KOPT-K1 (cell line): ENCODE results near the gene CRHR2.
"Not testable (repeated sequence)": the region's sequence is repeated elsewhere in the genome, so short reads cannot be mapped to it uniquely, and the experiment has no call there.

ENCODE experiments used
- H3K27ac ChIP-seq: fragments of 200-600 bp; sonication (generic); 2 replicates; pipeline ENCODE4 v1.5.1; 2016; ENCODE audit warnings: antibody characterized with exemption, mild to moderate bottlenecking, low read depth, low read length; ENCODE audit not compliant: poor library complexity, severe bottlenecking
- H3K36me3 ChIP-seq: fragments of 200-600 bp; sonication (generic); 2 replicates; pipeline ENCODE4 v1.5.1; 2017; ENCODE audit warnings: antibody characterized with exemption, mild to moderate bottlenecking, low read length, moderate library complexity; ENCODE audit not compliant: insufficient read depth
- H3K9me3 ChIP-seq: fragments of 200-600 bp; sonication (generic); 2 replicates; pipeline ENCODE4 v1.5.1; 2017; ENCODE audit warnings: antibody characterized with exemption, low read length, mild to moderate bottlenecking; ENCODE audit not compliant: insufficient read depth, poor library complexity, severe bottlenecking

CRHR2 gene

DNA sequence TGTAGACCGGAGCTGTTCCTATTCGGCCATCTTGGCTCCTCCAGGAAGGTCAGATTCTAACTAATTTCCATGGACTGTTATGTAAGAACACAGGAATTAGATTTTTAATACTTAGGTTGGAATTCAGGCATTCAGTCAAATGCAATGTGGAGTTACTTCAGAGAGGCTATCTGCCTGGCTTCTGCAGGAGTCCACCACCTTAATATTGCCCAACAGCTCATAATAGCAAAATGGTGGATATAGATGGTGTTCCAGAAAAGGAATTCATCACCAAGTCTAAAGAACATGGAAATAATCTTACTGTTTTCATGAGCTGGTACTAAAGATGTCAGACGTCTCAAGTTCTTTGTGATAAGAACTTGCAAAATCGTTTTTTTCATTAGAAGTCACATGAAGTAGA, 39.5 kb downstream of the CRHR2 start:
- H3K27ac ChIP-seq: no peak overlapping the region
- peaks cover 45% of the 10 kb centered on the region for H3K36me3 ChIP-seq
- H3K9me3 ChIP-seq: no peaks in the 10 kb centered on the region

- not testable (repeated sequence) for H3K27ac ChIP-seq
Measured at GRCh38 chr7:30642322-30642721, 39.9 kb downstream of the CRHR2 start.

GRCh38 chr7:30635798-30636197, 46.5 kb downstream of the CRHR2 start:
- H3K27ac ChIP-seq: no peak overlapping the region
- peaks cover 56% of the 10 kb centered on the region for H3K36me3 ChIP-seq
- peaks cover 13% of the 10 kb centered on the region for H3K9me3 ChIP-seq

More at GRCh38 chr7:30642322-30642721, 39.9 kb downstream of the CRHR2 start:
- H3K9me3 ChIP-seq: not testable (repeated sequence)
- H3K36me3 ChIP-seq: peaks cover 45% of the 10 kb centered on the region

GRCh38 chr7:30634634-30635201, 47.5 kb downstream of the CRHR2 start:
- Histone ChIP-seq H3K9me3 (peaks cover 13% of the 10 kb centered on the region), H3K27ac (no peak overlapping the region), H3K36me3 (peaks cover 67% of the 10 kb centered on the region)

- peaks cover 72% of the 10 kb centered on the region for H3K36me3 ChIP-seq
- H3K27ac ChIP-seq: no peak overlapping the region
- H3K9me3 ChIP-seq: peaks cover 13% of the 10 kb centered on the region
Measured at GRCh38 chr7:30634193-30634626, 48.0 kb downstream of the CRHR2 start.

DNA sequence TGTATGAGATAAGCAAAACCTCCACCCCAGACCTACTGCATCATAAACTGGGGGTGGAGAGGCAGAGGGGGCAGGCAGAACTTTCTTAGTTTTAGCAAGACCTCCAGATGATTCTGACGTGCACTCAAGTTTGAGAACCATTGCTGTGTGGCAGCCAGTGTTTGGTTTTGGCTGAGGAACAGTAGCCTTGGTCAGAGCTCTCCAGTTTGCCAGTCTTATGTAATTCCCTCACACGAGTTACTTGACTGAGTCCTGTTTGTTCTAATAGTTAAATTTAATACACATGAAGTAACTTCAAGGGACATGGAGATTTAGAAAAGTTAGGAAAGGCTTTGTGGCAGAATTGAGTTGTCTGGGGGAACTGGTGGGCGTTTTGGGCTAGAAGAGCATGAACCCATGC, 49.0 kb downstream of the CRHR2 start:
- no peak overlapping the region for H3K27ac ChIP-seq
- peaks cover 82% of the 10 kb centered on the region for H3K36me3 ChIP-seq
- peaks cover 13% of the 10 kb centered on the region for H3K9me3 ChIP-seq

- H3K9me3 ChIP-seq: peaks cover 13% of the 10 kb centered on the region
- H3K27ac ChIP-seq: no peak overlapping the region
- H3K36me3 ChIP-seq: peaks cover 100% of the 10 kb centered on the region
Measured at GRCh38 chr7:30630986-30631385, 51.3 kb downstream of the CRHR2 start.

DNA sequence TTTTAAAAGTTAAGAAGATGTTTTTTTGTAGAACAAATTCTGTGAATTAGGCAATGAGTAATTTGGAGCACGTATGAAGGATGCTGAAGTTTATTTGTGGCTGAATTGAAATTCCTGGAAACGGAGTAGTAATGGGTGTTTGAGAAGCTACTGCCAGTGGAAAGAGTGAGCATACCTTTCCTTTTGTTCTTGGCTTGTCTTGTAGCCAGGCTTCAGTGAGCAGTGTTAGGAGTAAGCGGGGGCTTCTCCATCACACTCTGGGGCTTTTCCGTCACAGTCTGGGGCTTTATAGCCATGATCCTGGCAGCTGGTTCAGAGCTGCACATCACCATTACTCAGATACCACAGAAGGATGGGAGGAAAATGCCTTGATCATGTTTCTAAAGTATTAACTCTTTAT, 55.2 kb downstream of the CRHR2 start:
- peaks cover 100% of the 10 kb centered on the region for H3K36me3 ChIP-seq
- H3K9me3 ChIP-seq: no peaks in the 10 kb centered on the region
- H3K27ac ChIP-seq: no peak overlapping the region

- Histone ChIP-seq H3K9me3 (no peaks in the 10 kb centered on the region), H3K36me3 (peaks cover 100% of the 10 kb centered on the region), H3K27ac (no peak overlapping the region)
Measured at GRCh38 chr7:30625283-30625682, 57.0 kb downstream of the CRHR2 start.

DNA sequence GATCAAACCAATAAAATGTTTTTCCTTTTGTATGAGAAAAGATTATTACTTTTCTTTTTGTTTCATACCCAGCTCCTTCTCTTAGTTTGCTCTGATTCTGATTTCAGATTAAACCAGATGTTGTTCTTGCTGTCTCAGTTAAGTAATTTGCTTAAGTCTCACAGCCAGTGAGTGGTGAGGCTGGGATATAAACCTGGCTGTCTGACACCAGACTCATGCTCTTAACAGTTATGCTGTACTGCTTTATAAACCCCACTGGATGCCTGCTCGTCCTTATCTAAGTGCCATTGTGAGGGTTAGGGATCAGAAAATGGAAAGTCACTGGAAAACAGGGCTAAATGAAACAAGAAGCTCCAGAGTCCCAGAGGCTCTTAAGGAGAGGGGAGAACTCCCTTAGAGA, 63.3 kb downstream of the CRHR2 start:
- H3K9me3 ChIP-seq: no peaks in the 10 kb centered on the region
- no peak overlapping the region for H3K27ac ChIP-seq
- peaks cover 100% of the 10 kb centered on the region for H3K36me3 ChIP-seq

GRCh38 chr7:30618080-30618676, 64.1 kb downstream of the CRHR2 start:
- H3K9me3 ChIP-seq: no peaks in the 10 kb centered on the region
- peaks cover 100% of the 10 kb centered on the region for H3K36me3 ChIP-seq
- H3K27ac ChIP-seq: no peak overlapping the region

GRCh38 chr7:30617359-30617758, 64.9 kb downstream of the CRHR2 start:
- Histone ChIP-seq H3K36me3 (peaks cover 100% of the 10 kb centered on the region), H3K9me3 (no peaks in the 10 kb centered on the region), H3K27ac (no peak overlapping the region)

DNA sequence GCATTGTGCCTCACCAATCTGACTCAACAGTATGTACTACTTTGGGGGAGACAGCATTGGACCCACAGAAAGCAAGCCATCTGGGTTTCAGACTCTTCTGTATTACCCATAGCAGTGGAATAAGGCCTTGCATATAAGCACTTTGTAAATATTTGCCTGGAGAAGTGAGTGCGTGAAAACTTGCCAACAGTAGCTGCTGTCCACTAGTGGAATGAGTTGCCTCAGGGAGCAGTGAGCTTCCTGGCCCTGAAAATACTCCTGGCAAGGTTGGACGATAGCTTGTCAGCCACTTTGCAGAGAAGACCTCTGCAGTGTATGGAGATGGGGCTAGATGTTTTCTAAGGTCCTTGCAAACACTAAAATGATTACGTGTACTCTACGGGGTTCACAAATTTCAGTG, 65.9 kb downstream of the CRHR2 start:
- peaks cover 100% of the 10 kb centered on the region for H3K36me3 ChIP-seq
- no peak overlapping the region for H3K27ac ChIP-seq
- H3K9me3 ChIP-seq: no peaks in the 10 kb centered on the region

- H3K27ac ChIP-seq: no peak overlapping the region
- H3K36me3 ChIP-seq: peaks cover 100% of the 10 kb centered on the region
- no peaks in the 10 kb centered on the region for H3K9me3 ChIP-seq
Measured at GRCh38 chr7:30613366-30614325, 68.6 kb downstream of the CRHR2 start.

- Histone ChIP-seq H3K36me3 (peaks cover 100% of the 10 kb centered on the region), H3K27ac (no peak overlapping the region), H3K9me3 (no peaks in the 10 kb centered on the region)
Measured at GRCh38 chr7:30612658-30613265, 69.5 kb downstream of the CRHR2 start.
